Osteocyte (in vitro differentiated cells): Measurements from ENCODE around the gene PRLR. TPM values are rescaled to one million over a fixed set of nuclear protein-coding genes. Genes with fewer than 3 reads are reported as not detected.

Source experiments
- DNase-seq: peaks from one replicate; pipeline ENCODE4 v3.0.0; 2021; ENCODE audit warnings: mixed read lengths; ENCODE audit not compliant: unreplicated experiment; ENCODE audit errors: extremely low spot score
- H3K27ac Mint-ChIP-seq: one replicate; pipeline ENCODE4 v1.8.0; 2021; ENCODE audit warnings: mild to moderate bottlenecking, mixed read lengths; ENCODE audit not compliant: unreplicated experiment
- H3K27me3 Mint-ChIP-seq: one replicate; pipeline ENCODE4 v1.8.0; 2021; ENCODE audit warnings: mixed read lengths; ENCODE audit not compliant: unreplicated experiment
- H3K36me3 Mint-ChIP-seq: one replicate; pipeline ENCODE4 v1.8.0; 2021; ENCODE audit warnings: mixed read lengths; ENCODE audit not compliant: unreplicated experiment
- H3K4me1 Mint-ChIP-seq: one replicate; pipeline ENCODE4 v1.8.0; 2021; ENCODE audit warnings: mixed read lengths; ENCODE audit not compliant: unreplicated experiment
- H3K4me3 Mint-ChIP-seq: one replicate; pipeline ENCODE4 v1.8.0; 2021; ENCODE audit warnings: mild to moderate bottlenecking, moderate library complexity, mixed read lengths; ENCODE audit not compliant: unreplicated experiment
- H3K9me3 Mint-ChIP-seq: one replicate; pipeline ENCODE4 v1.8.0; 2021; ENCODE audit warnings: mixed read lengths; ENCODE audit not compliant: unreplicated experiment
- total RNA-seq: library from RNA; stranded (reverse); gene quantifications from 2 replicates; pipeline ENCODE4 v1.2.1, GENCODE V29; 2021
- TF ChIP-seq, protein P1 (sequence below): fragments of 200-600 bp; sonication (generic); IDR thresholded peaks from 2 replicates; pipeline ENCODE4 v1.5.0; 2021; ENCODE audit warnings: antibody characterized with exemption, mild to moderate bottlenecking, moderate library complexity

Gene PRLR
- total RNA-seq, 1 donor from 2014 or later, result 0.30 TPM

DNA sequence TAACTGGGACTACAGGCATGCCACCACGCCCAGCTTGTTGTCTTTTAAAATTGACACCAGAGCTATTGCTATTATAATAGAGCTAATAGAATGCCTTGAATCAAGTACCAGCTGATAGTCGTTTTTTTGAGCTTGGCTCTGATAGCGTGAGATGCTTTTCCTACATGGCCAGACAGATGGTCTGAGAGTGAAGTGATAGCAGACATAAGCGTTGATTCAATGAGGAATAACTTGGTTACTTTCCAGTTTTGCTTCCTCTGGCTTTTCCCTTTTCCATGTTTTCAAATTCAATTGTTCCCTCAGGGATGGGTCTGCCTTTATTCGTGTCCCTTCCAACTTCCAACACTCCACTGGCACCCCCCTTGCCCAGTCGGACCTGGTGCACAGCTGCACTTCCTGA lies 197.9 kb downstream of the PRLR start:
- Mint-ChIP-seq H3K27ac (no peak overlapping the region), H3K27me3 (peaks cover 22% of the 10 kb centered on the region), H3K9me3 (no peaks in the 10 kb centered on the region), H3K4me3 (no peak overlapping the region), H3K36me3 (no peaks in the 10 kb centered on the region), H3K4me1 (no peaks in the 10 kb centered on the region)
- no peak for DNase-seq
- TF ChIP-seq, protein P1, sequence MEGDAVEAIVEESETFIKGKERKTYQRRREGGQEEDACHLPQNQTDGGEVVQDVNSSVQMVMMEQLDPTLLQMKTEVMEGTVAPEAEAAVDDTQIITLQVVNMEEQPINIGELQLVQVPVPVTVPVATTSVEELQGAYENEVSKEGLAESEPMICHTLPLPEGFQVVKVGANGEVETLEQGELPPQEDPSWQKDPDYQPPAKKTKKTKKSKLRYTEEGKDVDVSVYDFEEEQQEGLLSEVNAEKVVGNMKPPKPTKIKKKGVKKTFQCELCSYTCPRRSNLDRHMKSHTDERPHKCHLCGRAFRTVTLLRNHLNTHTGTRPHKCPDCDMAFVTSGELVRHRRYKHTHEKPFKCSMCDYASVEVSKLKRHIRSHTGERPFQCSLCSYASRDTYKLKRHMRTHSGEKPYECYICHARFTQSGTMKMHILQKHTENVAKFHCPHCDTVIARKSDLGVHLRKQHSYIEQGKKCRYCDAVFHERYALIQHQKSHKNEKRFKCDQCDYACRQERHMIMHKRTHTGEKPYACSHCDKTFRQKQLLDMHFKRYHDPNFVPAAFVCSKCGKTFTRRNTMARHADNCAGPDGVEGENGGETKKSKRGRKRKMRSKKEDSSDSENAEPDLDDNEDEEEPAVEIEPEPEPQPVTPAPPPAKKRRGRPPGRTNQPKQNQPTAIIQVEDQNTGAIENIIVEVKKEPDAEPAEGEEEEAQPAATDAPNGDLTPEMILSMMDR, result no peak

DNA sequence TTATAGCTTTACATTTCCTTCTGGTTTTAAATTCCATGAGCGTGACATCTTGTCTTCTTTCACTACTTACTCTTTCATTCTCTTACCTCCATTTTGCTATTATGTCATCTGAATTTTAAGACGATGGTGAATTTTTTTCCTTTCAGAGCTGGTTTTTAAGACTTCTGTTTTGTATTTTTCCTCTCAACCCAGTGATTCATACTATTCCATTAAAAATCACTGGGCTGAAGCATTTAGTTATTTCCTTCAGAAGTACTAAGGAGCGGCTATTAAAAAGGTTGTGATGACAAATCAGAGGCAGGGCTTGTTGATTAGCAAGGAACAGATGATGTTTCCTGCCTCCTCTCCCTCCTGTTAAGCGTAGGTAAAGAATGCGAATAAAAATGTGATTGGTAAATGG lies 199.0 kb downstream of the PRLR start:
- no peaks in the 10 kb centered on the region for H3K36me3 Mint-ChIP-seq
- H3K4me1 Mint-ChIP-seq, result no peaks in the 10 kb centered on the region
- no peak overlapping the region for H3K4me3 Mint-ChIP-seq
- H3K9me3 Mint-ChIP-seq, result no peaks in the 10 kb centered on the region
- TF ChIP-seq, protein P1, result no peak
- H3K27me3 Mint-ChIP-seq, result peaks cover 16% of the 10 kb centered on the region
- no peak for DNase-seq
- H3K27ac Mint-ChIP-seq, result no peak overlapping the region

DNA sequence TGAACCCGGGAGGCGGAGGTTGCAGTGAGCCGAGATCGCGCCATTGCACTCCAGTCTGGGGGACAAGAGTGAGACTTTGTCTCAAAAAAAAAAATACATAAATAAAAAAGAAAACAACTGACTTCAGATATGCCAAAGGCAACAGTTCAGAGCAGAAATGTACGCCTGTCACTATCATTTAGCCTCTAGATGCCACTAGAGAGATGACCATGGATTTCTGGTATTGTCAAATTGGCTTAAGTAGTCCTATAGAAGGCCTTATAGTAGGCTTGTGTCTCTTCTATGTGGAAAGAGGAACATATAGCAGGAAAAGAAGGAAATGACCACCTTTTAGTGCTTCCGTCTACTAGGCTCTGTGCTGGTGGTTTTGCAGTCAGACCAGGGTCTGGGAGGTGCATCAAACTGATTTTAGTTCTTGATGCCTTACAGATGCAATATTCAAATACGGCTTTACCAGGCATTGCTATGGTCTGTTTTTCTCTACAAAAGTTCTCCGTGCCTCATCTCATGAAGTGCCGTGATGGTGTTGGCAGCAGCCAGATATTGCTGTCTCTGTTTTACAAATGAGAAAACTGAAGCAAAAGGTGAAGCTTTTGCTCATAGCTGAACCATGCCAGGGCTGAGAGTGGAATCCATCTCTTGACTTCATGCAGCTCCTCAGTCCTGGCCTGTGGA lies 199.7 kb downstream of the PRLR start:
- TF ChIP-seq, protein P1, result no peak
- H3K36me3 Mint-ChIP-seq, result no peaks in the 10 kb centered on the region
- no peak overlapping the region for H3K4me3 Mint-ChIP-seq
- no peak for DNase-seq
- peaks cover 23% of the 10 kb centered on the region for H3K27me3 Mint-ChIP-seq
- no peak overlapping the region for H3K27ac Mint-ChIP-seq
- H3K9me3 Mint-ChIP-seq, result no peaks in the 10 kb centered on the region
- no peaks in the 10 kb centered on the region for H3K4me1 Mint-ChIP-seq

DNA sequence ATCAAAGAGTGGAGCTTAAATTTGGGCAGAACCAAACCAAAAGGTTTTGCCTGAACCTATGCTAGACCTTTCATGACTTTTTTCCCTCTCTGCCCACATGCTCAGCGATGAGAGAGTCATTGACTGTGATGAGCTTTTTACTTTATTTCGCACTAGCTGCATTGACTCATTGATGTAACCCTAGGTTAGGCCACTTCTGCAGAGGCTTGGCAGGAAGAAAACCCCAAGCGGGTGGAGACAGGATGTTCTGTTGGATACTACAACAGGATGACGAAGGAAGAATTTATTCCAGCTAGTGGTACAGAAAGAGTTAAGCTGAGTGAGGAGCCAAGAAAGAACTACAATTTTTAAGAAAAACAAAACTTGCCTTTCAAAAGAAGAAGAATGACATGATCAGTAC lies 201.0 kb downstream of the PRLR start:
- no peak for DNase-seq
- Mint-ChIP-seq H3K4me3 (no peak overlapping the region), H3K27me3 (peaks cover 23% of the 10 kb centered on the region), H3K4me1 (no peaks in the 10 kb centered on the region), H3K9me3 (no peaks in the 10 kb centered on the region), H3K36me3 (no peaks in the 10 kb centered on the region), H3K27ac (no peak overlapping the region)
- TF ChIP-seq, protein P1, result no peak

DNA sequence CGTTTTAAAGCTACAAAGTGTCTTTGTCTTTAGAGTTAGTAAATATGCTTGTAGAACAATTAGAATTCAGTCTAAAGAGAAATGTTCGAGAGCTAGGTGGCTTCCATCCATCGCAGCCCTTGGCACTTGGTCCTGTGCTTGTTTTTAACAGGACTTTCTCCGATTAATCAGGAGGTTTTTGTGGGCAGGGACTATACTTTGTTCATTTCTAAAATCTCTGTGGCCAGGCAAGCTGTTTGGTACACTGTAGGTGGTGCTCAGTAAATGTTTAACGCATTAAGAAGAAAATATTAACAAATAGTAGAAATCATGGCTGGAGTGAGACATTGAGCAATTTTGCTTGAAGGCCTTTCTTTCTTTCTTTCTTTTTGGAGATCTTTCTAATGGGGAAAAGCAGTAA lies 203.3 kb downstream of the PRLR start:
- Mint-ChIP-seq H3K27ac (no peak overlapping the region), H3K4me1 (no peaks in the 10 kb centered on the region), H3K36me3 (no peaks in the 10 kb centered on the region), H3K9me3 (no peaks in the 10 kb centered on the region), H3K4me3 (no peak overlapping the region), H3K27me3 (peaks cover 23% of the 10 kb centered on the region)
- TF ChIP-seq, protein P1, result no peak
- DNase-seq, result no peak
